DND-41 (cell line): Measurements from ENCODE around the gene ZNF106.

ENCODE experiments used
- ATAC-seq: fragments of 200-7000 bp; cut with Tn5 transposase; 3 replicates; pipeline ENCODE4 v1.9.1; 2021; ENCODE audit warnings: low read depth; ENCODE audit not compliant: insufficient read depth
- DNase-seq: peaks from one replicate; pipeline ENCODE4 v3.0.0-alpha.2; 2020
- H2AFZ ChIP-seq: 2 replicates; pipeline ENCODE4 v1.6.0; 2012; ENCODE audit warnings: low read depth, low read length
- H3K27ac ChIP-seq: 2 replicates; pipeline ENCODE4 v1.5.1; 2012; ENCODE audit warnings: low read length, inconsistent platforms
- H3K27me3 ChIP-seq: fragments of 200-600 bp; sonication (generic); 2 replicates; pipeline ENCODE4 v1.6.0; 2012; ENCODE audit warnings: low read length, mild to moderate bottlenecking, inconsistent platforms; ENCODE audit not compliant: insufficient read depth, poor library complexity
- H3K36me3 ChIP-seq: 2 replicates; pipeline ENCODE4 v1.5.1; 2012; ENCODE audit warnings: low read length, inconsistent platforms; ENCODE audit not compliant: insufficient read depth
- H3K4me1 ChIP-seq: 2 replicates; pipeline ENCODE4 v1.5.1; 2012; ENCODE audit warnings: mild to moderate bottlenecking, low read length; ENCODE audit not compliant: insufficient read depth
- H3K4me2 ChIP-seq: 2 replicates; pipeline ENCODE4 v1.6.0; 2012; ENCODE audit warnings: mild to moderate bottlenecking, moderate library complexity, low read length, inconsistent platforms; ENCODE audit not compliant: insufficient read depth
- H3K4me3 ChIP-seq, 2 experiments: fragments of 200-600 bp in 1 of 2; shearing (Covaris generic) in 1 of 2; 2 replicates each; pipeline ENCODE4 v1.5.1; 2012 to 2016; ENCODE audit warnings: inconsistent platforms in 2 of 2, low read length in 2 of 2, mild to moderate bottlenecking in 2 of 2, low read depth in 1 of 2, moderate library complexity in 1 of 2
- H3K79me2 ChIP-seq: 2 replicates; pipeline ENCODE4 v1.6.0; 2012; ENCODE audit warnings: low read length, inconsistent platforms; ENCODE audit not compliant: insufficient read depth
- H3K9ac ChIP-seq: 2 replicates; pipeline ENCODE4 v1.6.0; 2012; ENCODE audit warnings: low read depth, mild to moderate bottlenecking, inconsistent platforms, low read length, moderate library complexity
- H3K9me3 ChIP-seq: 2 replicates; pipeline ENCODE4 v1.5.1; 2012; ENCODE audit warnings: low read length, moderate library complexity, mild to moderate bottlenecking, inconsistent platforms; ENCODE audit not compliant: insufficient read depth, severe bottlenecking
- H4K20me1 ChIP-seq: 2 replicates; pipeline ENCODE4 v1.6.0; 2012; ENCODE audit warnings: low read length; ENCODE audit not compliant: insufficient read depth
- EZH2 ChIP-seq: IDR thresholded peaks from 3 replicates; pipeline ENCODE4 v1.6.1; 2012; ENCODE audit warnings: borderline replicate concordance, low read depth, mild to moderate bottlenecking, moderate library complexity, low read length, inconsistent platforms; ENCODE audit not compliant: severe bottlenecking
- TF ChIP-seq, protein P1 (sequence below): IDR thresholded peaks from 2 replicates; pipeline ENCODE4 v1.5.1; 2012; ENCODE audit warnings: borderline replicate concordance, low read length, moderate library complexity, mild to moderate bottlenecking; ENCODE audit not compliant: poor library complexity, severe bottlenecking; ENCODE audit errors: extremely low read depth

The ZNF106 gene

DNA sequence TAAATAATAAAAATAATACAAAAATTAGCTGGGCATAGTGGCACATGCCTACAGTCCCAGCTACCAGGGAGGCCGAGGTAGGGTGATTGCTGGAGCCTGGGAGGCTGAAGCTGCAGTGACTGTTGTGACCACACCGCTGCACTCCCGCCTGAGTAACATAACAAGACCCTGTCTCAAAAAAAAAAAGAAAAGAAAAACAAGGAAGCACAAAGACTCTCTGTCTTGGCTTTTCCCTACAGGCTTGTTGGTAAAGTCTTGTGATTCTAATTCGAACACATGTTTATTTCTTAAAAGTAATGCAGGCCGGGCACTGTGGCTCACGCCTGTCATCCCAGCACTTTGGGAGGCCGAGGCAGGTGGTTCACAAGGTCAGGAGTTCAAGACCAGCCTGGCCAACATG lies 71.6 kb downstream of the ZNF106 start:
- DNase-seq (no peak), ATAC-seq (no peak)
- Histone ChIP-seq H3K4me2 (no peak overlapping the region), H3K4me1 (no peaks in the 10 kb centered on the region), H4K20me1 (no peaks in the 10 kb centered on the region), H3K9me3 (no peaks in the 10 kb centered on the region), H3K36me3 (peaks cover 51% of the 10 kb centered on the region), H3K27me3 (no peaks in the 10 kb centered on the region), H3K27ac (no peak overlapping the region), H3K79me2 (no peaks in the 10 kb centered on the region), H2AFZ (no peak overlapping the region), H3K9ac (no peak overlapping the region), H3K4me3 (no peak overlapping the region)
- TF ChIP-seq, protein P1, sequence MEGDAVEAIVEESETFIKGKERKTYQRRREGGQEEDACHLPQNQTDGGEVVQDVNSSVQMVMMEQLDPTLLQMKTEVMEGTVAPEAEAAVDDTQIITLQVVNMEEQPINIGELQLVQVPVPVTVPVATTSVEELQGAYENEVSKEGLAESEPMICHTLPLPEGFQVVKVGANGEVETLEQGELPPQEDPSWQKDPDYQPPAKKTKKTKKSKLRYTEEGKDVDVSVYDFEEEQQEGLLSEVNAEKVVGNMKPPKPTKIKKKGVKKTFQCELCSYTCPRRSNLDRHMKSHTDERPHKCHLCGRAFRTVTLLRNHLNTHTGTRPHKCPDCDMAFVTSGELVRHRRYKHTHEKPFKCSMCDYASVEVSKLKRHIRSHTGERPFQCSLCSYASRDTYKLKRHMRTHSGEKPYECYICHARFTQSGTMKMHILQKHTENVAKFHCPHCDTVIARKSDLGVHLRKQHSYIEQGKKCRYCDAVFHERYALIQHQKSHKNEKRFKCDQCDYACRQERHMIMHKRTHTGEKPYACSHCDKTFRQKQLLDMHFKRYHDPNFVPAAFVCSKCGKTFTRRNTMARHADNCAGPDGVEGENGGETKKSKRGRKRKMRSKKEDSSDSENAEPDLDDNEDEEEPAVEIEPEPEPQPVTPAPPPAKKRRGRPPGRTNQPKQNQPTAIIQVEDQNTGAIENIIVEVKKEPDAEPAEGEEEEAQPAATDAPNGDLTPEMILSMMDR: no peak
- no peak for TF ChIP-seq EZH2

DNA sequence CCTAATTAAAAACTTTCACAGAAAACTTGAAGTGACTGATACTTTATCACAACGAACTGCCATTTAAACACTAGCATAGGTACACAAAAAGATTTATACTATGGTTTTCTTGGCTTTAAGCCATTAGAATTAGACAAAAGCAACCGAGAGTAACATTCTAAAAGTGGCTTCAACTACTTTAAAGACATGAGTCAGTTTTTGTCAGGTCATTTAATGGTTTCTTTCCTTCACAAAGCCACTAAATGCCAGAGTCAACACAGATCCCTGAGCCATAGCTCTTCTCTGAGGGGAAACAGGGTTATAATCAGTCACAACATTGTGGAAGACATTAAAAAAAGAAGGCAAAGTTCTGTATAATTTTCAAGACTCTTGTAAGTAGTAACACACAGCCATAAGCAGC lies 77.0 kb downstream of the ZNF106 start:
- Histone ChIP-seq H3K9ac (no peak overlapping the region), H3K4me2 (no peak overlapping the region), H2AFZ (no peak overlapping the region), H3K36me3 (peaks cover 22% of the 10 kb centered on the region; the same call in 1 of the 2 replicates), H3K4me3 (no peak overlapping the region), H3K27ac (no peak overlapping the region), H4K20me1 (no peaks in the 10 kb centered on the region), H3K79me2 (no peaks in the 10 kb centered on the region), H3K9me3 (no peaks in the 10 kb centered on the region), H3K27me3 (no peaks in the 10 kb centered on the region), H3K4me1 (no peaks in the 10 kb centered on the region)
- no peak for TF ChIP-seq EZH2
- TF ChIP-seq, protein P1: no peak
- DNase-seq (no peak), ATAC-seq (no peak)

DNA sequence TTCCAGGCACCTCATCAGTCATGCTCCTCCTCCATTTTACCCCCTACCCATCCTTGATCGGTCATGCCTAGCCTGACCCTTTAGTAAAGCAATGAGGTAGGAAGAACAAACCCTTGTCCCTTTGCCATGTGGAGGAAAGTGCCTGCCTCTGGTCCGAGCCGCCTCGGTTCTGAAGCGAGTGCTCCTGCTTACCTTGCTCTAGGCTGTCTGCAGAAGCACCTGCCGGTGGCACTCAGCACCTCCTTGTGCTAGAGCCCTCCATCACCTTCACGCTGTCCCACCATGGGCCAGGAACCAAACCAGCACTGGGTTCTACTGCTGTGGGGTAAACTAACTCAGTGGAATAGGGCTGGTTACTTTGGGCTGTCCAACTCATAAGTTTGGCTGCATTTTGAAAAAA lies 79.1 kb downstream of the ZNF106 start:
- TF ChIP-seq EZH2: no peak
- TF ChIP-seq, protein P1: no peak
- Histone ChIP-seq H3K36me3 (peaks cover 13% of the 10 kb centered on the region; the same call in 1 of the 2 replicates), H3K79me2 (no peaks in the 10 kb centered on the region), H3K27ac (no peak overlapping the region), H2AFZ (no peak overlapping the region), H3K4me3 (no peak overlapping the region), H3K4me1 (no peaks in the 10 kb centered on the region), H4K20me1 (no peaks in the 10 kb centered on the region), H3K9ac (no peak overlapping the region), H3K9me3 (no peaks in the 10 kb centered on the region), H3K4me2 (no peak overlapping the region), H3K27me3 (no peaks in the 10 kb centered on the region)
- ATAC-seq: no peak
- DNase-seq: no peak

DNA sequence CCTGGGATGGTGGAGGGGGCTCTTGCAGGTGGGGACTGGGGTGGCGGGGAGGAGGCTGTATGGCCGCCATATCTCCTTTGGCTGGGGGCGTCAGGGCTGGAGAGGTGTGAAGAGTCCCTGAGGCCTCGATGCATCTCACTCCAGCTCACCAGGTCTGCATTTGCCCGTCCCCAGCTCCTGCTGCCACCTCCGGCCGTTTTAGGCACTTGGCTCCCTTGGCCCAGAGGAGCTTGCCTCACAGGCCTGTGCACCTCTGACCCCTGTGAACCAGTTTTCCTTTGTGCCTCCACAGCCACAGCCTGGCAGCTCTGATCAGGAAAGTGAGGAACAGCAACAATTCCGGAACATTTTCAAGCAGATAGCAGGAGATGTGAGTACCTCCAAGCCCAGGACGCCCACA lies 81.9 kb downstream of the ZNF106 start:
- no peak overlapping the region for H3K4me3 ChIP-seq
- H3K27ac ChIP-seq: no peak overlapping the region
- H3K4me2 ChIP-seq: no peak overlapping the region
- no peak for DNase-seq
- no peak for ATAC-seq
- no peaks in the 10 kb centered on the region for H3K27me3 ChIP-seq
- no peaks in the 10 kb centered on the region for H4K20me1 ChIP-seq
- TF ChIP-seq EZH2: no peak
- TF ChIP-seq, protein P1: no peak
- no peaks in the 10 kb centered on the region for H3K79me2 ChIP-seq
- H3K36me3 ChIP-seq: peaks cover 4% of the 10 kb centered on the region; the same call in 1 of the 2 replicates
- no peaks in the 10 kb centered on the region for H3K4me1 ChIP-seq
- no peak overlapping the region for H3K9ac ChIP-seq
- no peaks in the 10 kb centered on the region for H3K9me3 ChIP-seq
- no peak overlapping the region for H2AFZ ChIP-seq
